CD4-positive, alpha-beta T cell (primary cell): ENCODE data around the gene DGLUCY. TPM values are rescaled to one million over a fixed set of nuclear protein-coding genes. Genes with fewer than 3 reads are reported as not detected.

Experiments used
- ATAC-seq: fragments of 200-7000 bp; cut with Tn5 transposase; one replicate; pipeline ENCODE4 v1.10.0; 2022; ENCODE audit warnings: mild to moderate bottlenecking; ENCODE audit not compliant: poor library complexity
- CTCF ChIA-PET: fragments of 350-600 bp; sonication (Branson Sonifier 250); formaldehyde crosslinking; loops from one replicate; lab custom pipeline; 2021; ENCODE audit warnings: antibody characterized with exemption, inconsistent platforms; lab: Charles Lee
- POLR2A ChIA-PET: fragments of 350-600 bp; sonication (Branson Sonifier 250); formaldehyde crosslinking; loops from one replicate; lab custom pipeline; 2021; ENCODE audit warnings: antibody characterized with exemption, inconsistent platforms; lab: Charles Lee
- DNase-seq, 14 experiments: peaks; one replicate each; pipeline ENCODE4 v3.0.0-alpha.2; 2013 to 2020; ENCODE audit warnings: mixed read lengths in 2 of 14
- H3K27ac ChIP-seq, 2 donors: one replicate each; pipeline versions ENCODE4 v1.5.1 to v1.7.0; 2013; ENCODE audit warnings: low read length in 2 of 2, low read depth in 1 of 2, mild to moderate bottlenecking in 1 of 2
- H3K27me3 ChIP-seq, 2 experiments: 1 replicate in 1 of 2; 2 replicates in 1 of 2; pipeline versions ENCODE4 v1.6.1 to v1.7.0; 2013; ENCODE audit warnings: low read length in 2 of 2, control low read depth in 1 of 2, mild to moderate bottlenecking in 1 of 2, moderate library complexity in 1 of 2; ENCODE audit not compliant: insufficient read depth in 2 of 2, control insufficient read depth in 1 of 2
- H3K36me3 ChIP-seq: one replicate; pipeline ENCODE4 v1.6.1; 2013; ENCODE audit warnings: low read length, control low read depth; ENCODE audit not compliant: insufficient read depth
- H3K4me1 ChIP-seq: one replicate; pipeline ENCODE4 v1.6.1; 2013; ENCODE audit warnings: low read length, control low read depth; ENCODE audit not compliant: insufficient read depth
- H3K4me3 ChIP-seq: one replicate; pipeline ENCODE4 v1.5.1; 2013; ENCODE audit warnings: mild to moderate bottlenecking, low read length, moderate library complexity
- H3K9me3 ChIP-seq, 2 experiments: 1 replicate in 1 of 2; 2 replicates in 1 of 2; pipeline versions ENCODE4 v1.6.1 to v1.7.0; 2013; ENCODE audit warnings: low read length in 2 of 2, mild to moderate bottlenecking in 2 of 2, control low read depth in 1 of 2, moderate library complexity in 1 of 2; ENCODE audit not compliant: control insufficient read depth in 1 of 2, insufficient read depth in 1 of 2
- H3K27ac Mint-ChIP-seq: one replicate; pipeline ENCODE4 v1.8.0; 2020; ENCODE audit warnings: mixed read lengths
- H3K27me3 Mint-ChIP-seq: one replicate; pipeline ENCODE4 v1.8.0; 2021; ENCODE audit warnings: mixed read lengths
- H3K36me3 Mint-ChIP-seq: one replicate; pipeline ENCODE4 v1.8.0; 2021; ENCODE audit warnings: low read depth, mixed read lengths
- H3K4me1 Mint-ChIP-seq: one replicate; pipeline ENCODE4 v1.8.0; 2021; ENCODE audit warnings: low read depth, mixed read lengths
- H3K4me3 Mint-ChIP-seq: one replicate; pipeline ENCODE4 v1.8.0; 2020; ENCODE audit warnings: mild to moderate bottlenecking, mixed read lengths
- H3K9me3 Mint-ChIP-seq: one replicate; pipeline ENCODE4 v1.8.0; 2020; ENCODE audit warnings: mixed read lengths
- intact Hi-C, 2 experiments: fragments of 100-400 bp; cut with DNase I in 1 of 2; cut with micrococcal nuclease in 1 of 2; formaldehyde crosslinking; loops; one replicate each; pipeline versions ENCODE4 v1.15.1 to v1.9.0; 2023 to 2025; cut with DNase I, micrococcal nuclease
- total RNA-seq, 174 experiments: library from RNA in 2 of 174; stranded (reverse) in 2 of 174; gene quantifications; one replicate each; pipeline ENCODE4 v1.2.3 and lab custom pipeline; 2021 to 2026
- TF ChIP-seq, protein P1 (sequence below): fragments of 200-600 bp; IDR thresholded peaks from one replicate; pipeline ENCODE4 v1.8.0; 2022; ENCODE audit warnings: antibody characterized with exemption, mild to moderate bottlenecking

Gene DGLUCY
- total RNA-seq, 2 experiments from 2014 or later: 33.0 to 34.9 TPM

DNA sequence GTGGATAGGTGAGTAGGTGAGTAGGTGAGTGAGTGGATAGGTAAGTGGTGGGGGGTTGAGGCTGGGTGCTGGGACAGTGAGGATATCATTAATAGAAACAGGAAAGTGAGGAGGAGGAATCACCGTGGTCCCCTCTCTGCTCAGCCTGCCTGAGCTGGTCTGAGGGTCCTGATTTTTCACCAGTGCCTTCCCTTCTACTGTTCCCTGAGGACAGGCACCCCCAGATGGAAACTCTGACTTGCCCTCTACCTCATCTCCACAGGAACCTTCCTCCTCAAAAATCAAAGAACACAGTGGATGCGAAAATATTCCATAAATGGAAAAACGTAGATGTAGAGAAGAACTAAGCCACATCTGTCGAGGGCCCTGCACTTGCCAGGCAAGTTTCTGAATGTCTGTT is 128.8 kb downstream of the DGLUCY start:
- CTCF ChIA-PET: interaction anchor here (1.3 kb wide), 1 partner anchor 65 kb away, joined by 11 read pairs; no protein-coding TSS in a partner anchor
- no peak for ATAC-seq
- peaks cover 4% of the 10 kb centered on the region for H3K9me3 Mint-ChIP-seq
- intact Hi-C loops: loop anchor here (2.0 to 10.0 kb wide), 5 partner anchors 14 to 858 kb away; partner anchors contain the start of genes CCDC88C (in 1 of the 2) and RPS6KA5 (in 1 of the 2)
- Histone ChIP-seq H3K36me3 (peaks cover 7% of the 10 kb centered on the region), H3K27ac (peak overlapping the region; percentile 97), H3K9me3 (peaks cover 0 to 9% of the 10 kb centered on the region in 2 experiments), H3K4me1 (peaks cover 87% of the 10 kb centered on the region), H3K27me3 (no peaks in the 10 kb centered on the region), H3K4me3 (peak overlapping the region; percentile 65)
- peak overlapping the region; percentile 85 for H3K27ac Mint-ChIP-seq
- peaks cover 97% of the 10 kb centered on the region for H3K4me1 Mint-ChIP-seq
- H3K36me3 Mint-ChIP-seq: peaks cover 34% of the 10 kb centered on the region
- no peak for DNase-seq
- POLR2A ChIA-PET: interaction anchor here (0.7 to 10.0 kb wide), 17 partner anchors 7 to 182 kb away, joined by 3 to 187 read pairs (median 11); partner anchors contain the start of gene RPS6KA5
- TF ChIP-seq, protein P1, sequence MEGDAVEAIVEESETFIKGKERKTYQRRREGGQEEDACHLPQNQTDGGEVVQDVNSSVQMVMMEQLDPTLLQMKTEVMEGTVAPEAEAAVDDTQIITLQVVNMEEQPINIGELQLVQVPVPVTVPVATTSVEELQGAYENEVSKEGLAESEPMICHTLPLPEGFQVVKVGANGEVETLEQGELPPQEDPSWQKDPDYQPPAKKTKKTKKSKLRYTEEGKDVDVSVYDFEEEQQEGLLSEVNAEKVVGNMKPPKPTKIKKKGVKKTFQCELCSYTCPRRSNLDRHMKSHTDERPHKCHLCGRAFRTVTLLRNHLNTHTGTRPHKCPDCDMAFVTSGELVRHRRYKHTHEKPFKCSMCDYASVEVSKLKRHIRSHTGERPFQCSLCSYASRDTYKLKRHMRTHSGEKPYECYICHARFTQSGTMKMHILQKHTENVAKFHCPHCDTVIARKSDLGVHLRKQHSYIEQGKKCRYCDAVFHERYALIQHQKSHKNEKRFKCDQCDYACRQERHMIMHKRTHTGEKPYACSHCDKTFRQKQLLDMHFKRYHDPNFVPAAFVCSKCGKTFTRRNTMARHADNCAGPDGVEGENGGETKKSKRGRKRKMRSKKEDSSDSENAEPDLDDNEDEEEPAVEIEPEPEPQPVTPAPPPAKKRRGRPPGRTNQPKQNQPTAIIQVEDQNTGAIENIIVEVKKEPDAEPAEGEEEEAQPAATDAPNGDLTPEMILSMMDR: no peak
- H3K4me3 Mint-ChIP-seq: peak overlapping the region; percentile 90
- no peaks in the 10 kb centered on the region for H3K27me3 Mint-ChIP-seq

DNA sequence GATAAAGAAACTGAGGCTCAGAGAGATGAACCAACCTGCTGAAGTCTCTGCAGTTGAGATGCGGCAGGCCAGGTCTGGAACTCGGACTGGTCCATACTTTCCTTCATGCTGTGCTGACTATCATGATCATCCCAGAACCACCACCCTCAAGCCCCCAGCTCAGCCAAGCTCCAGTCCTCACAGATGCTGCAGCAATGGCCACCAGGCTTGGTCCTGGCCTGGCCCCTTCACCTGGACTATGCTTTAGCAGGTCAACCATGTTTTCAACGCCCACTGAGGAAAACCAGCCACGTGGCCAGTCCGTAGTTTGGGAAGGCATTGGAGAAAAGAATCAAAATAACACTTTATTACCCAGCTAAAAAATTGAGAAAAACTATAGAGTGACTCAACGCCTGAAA is 129.2 kb downstream of the DGLUCY start:
- Mint-ChIP-seq H3K27me3 (no peaks in the 10 kb centered on the region), H3K4me1 (peaks cover 97% of the 10 kb centered on the region), H3K9me3 (peaks cover 4% of the 10 kb centered on the region), H3K36me3 (peaks cover 30% of the 10 kb centered on the region), H3K4me3 (peak overlapping the region; percentile 90), H3K27ac (peak overlapping the region; percentile 85)
- Histone ChIP-seq H3K4me3 (peak overlapping the region; percentile 65), H3K36me3 (peaks cover 7% of the 10 kb centered on the region), H3K27me3 (no peaks in the 10 kb centered on the region), H3K27ac (peak overlapping the region; percentile 97), H3K9me3 (peaks cover 0 to 9% of the 10 kb centered on the region in 2 experiments), H3K4me1 (peaks cover 92% of the 10 kb centered on the region)
- TF ChIP-seq, protein P1: no peak
- ATAC-seq: no peak
- POLR2A ChIA-PET: interaction anchor here (0.6 to 10.0 kb wide), 27 partner anchors 8 to 859 kb away, joined by 3 to 187 read pairs (median 4); partner anchors contain the start of genes CCDC88C, PPP4R3A and RPS6KA5
- intact Hi-C loops: loop anchor here (2.0 to 10.0 kb wide), 5 partner anchors 14 to 858 kb away; partner anchors contain the start of genes CCDC88C (in 1 of the 2) and RPS6KA5 (in 1 of the 2)
- peak in 2 of 14 experiments; percentile 24 to 32 for DNase-seq
- CTCF ChIA-PET: interaction anchor here (1.0 to 4.7 kb wide), 5 partner anchors 10 to 76 kb away, joined by 3 to 19 read pairs (median 9); no protein-coding TSS in a partner anchor

DNA sequence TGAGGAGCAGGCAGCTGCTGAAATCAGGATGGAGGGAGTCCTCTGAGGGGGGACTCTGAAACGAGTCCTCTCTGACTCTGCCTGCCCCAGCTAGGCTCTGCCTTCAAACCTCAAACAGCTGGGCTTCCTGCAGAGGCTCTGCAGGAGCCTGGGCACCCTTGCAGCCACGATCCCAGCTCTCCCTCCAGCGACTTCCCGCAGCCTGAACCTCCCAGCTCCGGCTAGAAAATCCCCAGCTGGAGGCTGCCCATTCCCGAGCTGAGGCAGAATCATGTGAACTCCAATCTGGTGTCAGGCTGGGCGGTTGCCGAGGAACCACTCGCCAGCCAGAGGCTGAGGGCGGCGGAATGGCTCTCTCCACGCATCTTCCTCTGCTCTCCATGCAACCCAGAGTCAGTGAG is 130.6 kb downstream of the DGLUCY start, which contains the start of gene GPR68:
Gene GPR68 (minus strand): TSS at position 204 of the 401 bp plus-strand sequence. CDS start 9,654 bp downstream, outside the sequence.
- TF ChIP-seq, protein P1: no peak
- H3K4me3 ChIP-seq: peak within 1 kb of the TSS; percentile 65
- peaks cover 4% of the 10 kb centered on the region for H3K9me3 Mint-ChIP-seq
- ChIA-PET POLR2A (interaction anchor here (0.6 to 10.0 kb wide), 28 partner anchors 10 to 860 kb away, joined by 3 to 187 read pairs (median 5); partner anchors contain the start of genes PPP4R3A, RPS6KA5 and TRIP11), CTCF (interaction anchor here (0.8 to 4.7 kb wide), 5 partner anchors 8 to 71 kb away, joined by 3 to 19 read pairs (median 9); no protein-coding TSS in a partner anchor)
- peaks cover 0 to 9% of the 10 kb centered on the region in 2 experiments for H3K9me3 ChIP-seq
- peaks cover 5% of the 10 kb centered on the region for H3K36me3 ChIP-seq
- H3K27me3 ChIP-seq: no peaks in the 10 kb centered on the region
- intact Hi-C loops: loop anchor here (2.0 to 10.0 kb wide), 5 partner anchors 52 to 860 kb away; partner anchors contain the start of genes CCDC88C (in 1 of the 2) and RPS6KA5 (in 1 of the 2)
- peak in 6 of 14 experiments; percentile 26 to 70 (median 58) for DNase-seq
- H3K4me1 Mint-ChIP-seq: peaks cover 95% of the 10 kb centered on the region
- peaks cover 91% of the 10 kb centered on the region for H3K4me1 ChIP-seq
- no peaks in the 10 kb centered on the region for H3K27me3 Mint-ChIP-seq
- H3K36me3 Mint-ChIP-seq: peaks cover 30% of the 10 kb centered on the region
- ATAC-seq: no peak
- peak within 1 kb of the TSS; percentile 85 for H3K27ac Mint-ChIP-seq
- H3K4me3 Mint-ChIP-seq: peak within 1 kb of the TSS; percentile 90
- peak within 1 kb of the TSS; percentile 97 for H3K27ac ChIP-seq
